H54 (cell line): ENCODE results near the gene DMRT1.

Experiments
- DNase-seq: peaks from one replicate; pipeline ENCODE4 v3.0.0; 2011; ENCODE audit warnings: low spot score, mixed read lengths; ENCODE audit not compliant: insufficient read length
- FAIRE-seq: peaks from 3 replicates; lab custom pipeline; 2011; peaks lifted over from hg19 to GRCh38; lab: Jason Lieb, UNC
- POLR2A ChIP-seq: IDR thresholded peaks from 2 replicates; pipeline ENCODE4 v1.6.1; 2011; ENCODE audit warnings: low read depth, mild to moderate bottlenecking, low read length

The DMRT1 gene

DNA sequence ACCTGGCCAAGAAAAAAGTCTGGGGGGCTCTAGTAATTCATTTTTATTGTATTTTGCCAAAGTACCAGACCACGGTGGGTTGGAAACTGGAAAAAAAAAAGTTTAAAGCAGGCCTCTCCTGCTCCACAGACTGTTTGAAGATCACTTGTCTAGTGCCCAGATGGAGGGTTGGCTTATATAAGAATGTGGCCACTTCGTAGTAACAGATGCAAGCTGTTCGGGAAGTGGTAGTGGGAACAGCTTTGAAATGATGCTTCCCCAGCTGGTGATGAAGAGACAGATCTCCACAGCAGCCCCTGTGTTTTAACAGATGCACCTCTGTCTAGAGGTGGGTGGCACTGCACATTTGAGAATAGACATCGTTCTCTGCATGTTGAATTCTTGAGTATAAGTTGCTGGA, 80.7 kb downstream of the DMRT1 start:
- DNase-seq (no peak), FAIRE-seq (no peak)
- no peak for TF ChIP-seq POLR2A

GRCh38 chr9:922731-923130, 81.2 kb downstream of the DMRT1 start:
- FAIRE-seq: no peak
- DNase-seq: no peak
- no peak for TF ChIP-seq POLR2A

- TF ChIP-seq POLR2A: no peak
- DNase-seq (no peak), FAIRE-seq (no peak)
These were observed 85.5 kb downstream of the DMRT1 start for GRCh38 chr9:926976-927375.

- FAIRE-seq (no peak), DNase-seq (peak; percentile 9)
- no peak for TF ChIP-seq POLR2A
These were observed 87.0 kb downstream of the DMRT1 start for GRCh38 chr9:928363-929042.

DNA sequence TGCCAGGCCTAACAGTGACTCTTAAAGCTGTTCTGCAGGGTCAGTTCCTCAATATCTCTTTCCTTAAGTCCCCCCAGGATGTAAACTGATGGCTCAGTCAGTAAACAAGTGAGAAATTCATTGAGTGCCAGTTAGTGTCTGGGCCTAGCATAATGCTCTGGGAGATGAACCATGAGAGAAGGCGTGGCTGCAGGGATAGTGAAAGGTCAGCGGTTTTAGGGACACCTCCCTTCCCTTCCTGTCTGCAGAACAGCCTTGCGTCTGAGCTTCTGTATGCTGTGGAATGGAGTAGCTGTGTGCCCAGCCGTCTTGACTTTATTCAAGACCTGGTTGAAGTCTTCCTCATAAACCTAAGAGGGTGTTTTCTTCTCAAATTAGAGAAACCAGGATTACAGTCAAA, 88.2 kb downstream of the DMRT1 start:
- no peak for TF ChIP-seq POLR2A
- DNase-seq (no peak), FAIRE-seq (no peak)

DNA sequence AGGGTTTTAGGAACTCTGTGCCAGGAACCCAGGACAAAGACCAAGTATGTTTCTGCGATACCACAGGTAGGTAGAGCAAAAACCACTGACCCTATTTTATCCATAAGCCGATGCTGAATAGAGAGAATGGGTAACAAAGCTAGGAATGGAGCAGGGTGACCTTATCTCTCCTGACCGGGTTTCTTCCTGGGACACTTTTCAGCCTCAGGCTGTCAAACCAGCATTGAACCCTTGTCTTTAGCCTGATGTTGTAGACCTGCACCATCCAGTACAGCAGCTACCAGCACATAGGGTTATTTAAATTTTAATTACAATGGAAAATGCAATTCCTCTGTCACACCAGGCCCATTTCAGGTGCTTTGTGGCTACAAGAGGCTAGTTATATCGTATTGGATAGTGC, 91.9 kb downstream of the DMRT1 start:
- FAIRE-seq (no peak), DNase-seq (no peak)
- no peak for TF ChIP-seq POLR2A

DNA sequence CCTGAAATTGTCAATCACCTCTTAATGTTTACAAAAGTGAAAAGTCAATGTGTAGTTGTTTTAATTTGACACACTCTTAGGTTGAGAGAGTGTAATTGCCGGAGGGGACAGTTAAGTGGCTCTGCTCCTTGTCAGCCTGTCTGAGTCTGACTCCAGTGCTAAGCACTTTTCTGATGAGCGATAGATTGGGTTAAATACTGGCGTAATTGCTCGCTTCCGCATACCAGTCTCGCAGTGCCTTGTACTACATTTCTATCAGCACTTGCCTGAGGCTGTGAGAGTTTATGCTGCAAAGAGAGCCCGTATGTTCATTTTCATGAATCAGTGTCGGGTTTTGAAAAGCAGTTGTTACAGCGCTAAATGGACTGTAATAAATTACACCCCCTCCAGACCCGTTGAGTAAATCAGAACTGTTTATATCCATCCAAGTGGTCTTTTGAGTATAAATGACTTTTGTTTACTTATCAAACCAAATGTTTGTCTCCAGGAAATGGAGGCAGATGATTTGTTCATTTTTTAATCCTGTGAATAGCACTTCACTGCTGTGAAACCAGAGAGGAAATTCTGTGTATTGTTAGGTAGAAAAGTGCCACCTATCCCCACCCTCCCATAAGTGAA, 94.0 kb downstream of the DMRT1 start:
- no peak for FAIRE-seq

GRCh38 chr9:942805-943580, 101.5 kb downstream of the DMRT1 start:
- no peak for TF ChIP-seq POLR2A
- FAIRE-seq (no peak), DNase-seq (no peak)

More for the DNA sequence above, 94.0 kb downstream of the DMRT1 start:
- TF ChIP-seq POLR2A: no peak
- no peak for DNase-seq

DNA sequence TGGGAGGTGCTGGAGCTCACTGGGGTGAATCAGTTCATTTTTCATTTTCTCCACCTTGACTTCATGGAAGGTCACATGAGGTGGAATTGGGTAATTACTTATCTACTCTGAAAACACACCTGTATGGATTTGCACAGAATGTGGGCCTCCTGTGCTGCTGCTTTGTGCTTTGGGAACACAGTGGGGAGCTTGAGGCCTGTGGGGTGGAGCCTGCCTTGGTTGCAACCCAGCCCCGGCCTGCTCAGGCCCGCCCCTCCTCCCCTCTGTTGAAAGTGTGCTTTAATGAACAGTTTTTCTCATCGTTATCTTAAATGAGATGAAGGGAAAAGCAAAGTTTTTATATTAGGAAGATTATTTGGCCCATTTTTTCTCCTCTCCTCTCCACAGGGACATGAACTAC, 106.5 kb downstream of the DMRT1 start:
- no peak for FAIRE-seq
- no peak for TF ChIP-seq POLR2A
- DNase-seq: no peak

GRCh38 chr9:948497-948896, 107.0 kb downstream of the DMRT1 start:
- DNase-seq (no peak), FAIRE-seq (no peak)

DNA sequence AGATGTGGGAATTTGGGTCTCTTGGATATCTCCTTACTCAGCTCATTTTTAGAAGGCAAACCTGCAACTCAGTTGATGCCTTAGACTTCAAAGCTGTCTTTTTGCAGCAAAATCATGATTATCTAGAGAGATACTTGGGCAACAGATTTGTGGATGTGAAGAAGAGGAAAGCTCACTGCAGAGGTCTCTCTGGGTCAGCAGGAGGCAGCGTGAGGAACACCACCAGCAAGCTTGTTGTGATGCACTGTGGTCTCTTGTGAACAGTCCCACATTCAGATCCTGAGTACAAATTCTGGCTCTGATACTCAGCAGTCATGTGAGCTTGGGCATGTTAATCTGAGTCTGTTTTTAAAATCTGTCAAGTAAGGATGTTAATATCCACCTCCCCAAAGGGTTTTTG, 108.6 kb downstream of the DMRT1 start:
- TF ChIP-seq POLR2A: no peak
- DNase-seq: no peak
- FAIRE-seq: no peak

More at GRCh38 chr9:948497-948896, 107.0 kb downstream of the DMRT1 start:
- TF ChIP-seq POLR2A: no peak

DNA sequence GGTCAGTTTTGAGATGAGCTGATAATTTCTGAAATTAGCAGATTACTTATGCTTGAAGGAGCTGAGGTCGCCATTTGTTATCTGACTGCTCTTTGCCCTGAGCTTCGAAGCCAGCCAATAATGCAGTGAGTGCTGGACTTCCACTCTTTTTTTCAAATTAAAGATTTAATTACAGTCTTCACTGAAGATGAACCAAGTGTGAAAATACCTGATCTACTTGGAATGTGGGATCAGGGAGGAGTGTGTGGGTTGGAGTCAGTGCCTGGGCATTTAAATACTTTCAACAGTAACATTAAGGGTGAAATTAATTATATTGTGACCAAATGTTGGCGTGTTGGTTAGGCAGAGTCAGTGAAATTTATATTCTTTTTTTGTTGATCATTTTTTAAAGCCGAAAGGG, 111.0 kb downstream of the DMRT1 start:
- TF ChIP-seq POLR2A: no peak
- DNase-seq (no peak), FAIRE-seq (no peak)

GRCh38 chr9:959105-959504, 117.6 kb downstream of the DMRT1 start:
- DNase-seq: no peak
- FAIRE-seq: no peak
- no peak for TF ChIP-seq POLR2A

- no peak for TF ChIP-seq POLR2A
- no peak for FAIRE-seq
These were observed 118.4 kb downstream of the DMRT1 start for GRCh38 chr9:959914-960313.

More at GRCh38 chr9:959914-960313, 118.4 kb downstream of the DMRT1 start:
- no peak for DNase-seq
